SK-N-MC (cell line): ENCODE data around the gene CP.

Source experiments
- EZH2 ChIP-seq: fragments of 200-600 bp; sonication (generic); IDR thresholded peaks from one replicate; pipeline ENCODE4 v1.6.1; 2017; ENCODE audit warnings: antibody characterized with exemption
- FOXP2 ChIP-seq: optimal IDR thresholded peaks from 2 replicates; pipeline ENCODE3; 2011; ENCODE audit warnings: mild to moderate bottlenecking, moderate library complexity; ENCODE audit not compliant: insufficient read depth; ENCODE audit errors: extremely low read length, control extremely low read depth
- POLR2AphosphoS5 ChIP-seq: IDR thresholded peaks from 2 replicates; pipeline ENCODE4 v1.6.1; 2012; ENCODE audit warnings: mild to moderate bottlenecking, low read depth, low read length, borderline replicate concordance

DNA sequence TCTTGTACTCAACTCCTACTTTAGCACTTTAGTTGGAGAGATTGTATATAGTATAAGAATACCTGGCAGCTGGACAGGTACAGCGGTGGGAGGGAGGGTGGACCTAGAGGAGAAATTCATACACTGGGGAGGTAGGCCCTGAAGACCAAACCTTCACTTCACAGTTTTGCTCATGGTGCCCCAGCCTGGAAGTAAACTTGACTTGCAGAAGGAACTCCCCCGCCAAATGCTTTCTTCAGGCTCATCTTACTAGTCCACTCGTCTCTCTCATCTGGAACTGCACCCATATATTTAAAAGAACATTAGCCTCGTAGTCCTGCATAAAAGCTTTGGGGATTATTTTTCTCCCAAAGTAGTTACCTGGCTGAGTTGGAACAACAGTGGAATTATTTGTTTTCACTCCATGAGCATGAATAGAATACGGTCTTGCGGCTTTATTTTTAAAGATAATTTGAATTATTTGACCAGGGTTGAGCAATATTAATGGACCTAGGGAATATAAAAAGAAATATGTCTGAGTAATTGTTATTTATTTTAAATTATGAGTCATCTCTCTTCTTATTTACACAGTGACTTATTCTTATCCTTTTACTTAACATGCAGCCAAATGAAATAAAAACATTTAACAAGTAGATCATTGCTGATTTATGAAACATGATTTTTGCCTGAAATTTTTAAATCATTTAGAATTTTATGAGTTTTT, 25.5 kb upstream of the CP start:
- TF ChIP-seq POLR2AphosphoS5 (no peak), EZH2 (no peak), FOXP2 (no peak)
